K562 (cell line): ENCODE data around the gene CD9. TPM values are rescaled to one million over a fixed set of nuclear protein-coding genes. Genes with fewer than 3 reads are reported as not detected.

Experiments used
- ATAC-seq: fragments of 200-7000 bp; cut with Tn5 transposase; 3 replicates; pipeline ENCODE4 v1.9.1; 2020; ENCODE audit warnings: moderate library complexity
- BruUV-seq: library from RNA; stranded (reverse); fragments of 400-500 nt; replicated peaks from 2 replicates; lab custom pipeline; 2021; lab: Mats Ljungman, UMichigan
- CTCF ChIA-PET: fragments of 300-600 bp; formaldehyde crosslinking; extraction: SDS; loops from one replicate; lab custom pipeline; 2021; ENCODE audit warnings: low intra/inter-chr PET ratio; lab: Yijun Ruan, JAX
- POLR2A ChIA-PET: fragments of 300-600, 350-650 bp; sonication (Branson Sonifier 250); formaldehyde crosslinking; extraction: SDS; loops from one replicate; lab custom pipeline; 2021; ENCODE audit warnings: antibody characterized with exemption, inconsistent platforms; lab: Yijun Ruan, JAX
- DNase-seq, 4 experiments: peaks; one replicate each; pipeline versions ENCODE4 v3.0.0 to v3.0.0-alpha.2; 2011 to 2018; ENCODE audit warnings: low spot score in 3 of 4, mixed read lengths in 3 of 4; ENCODE audit errors: extremely low read depth in 1 of 4
- FAIRE-seq: peaks from 2 replicates; lab custom pipeline; 2011; peaks lifted over from hg19 to GRCh38; lab: Jason Lieb, UNC
- H2AFZ ChIP-seq: 2 replicates; pipeline ENCODE4 v1.6.0; 2011; ENCODE audit warnings: low read depth, low read length, control low read depth, inconsistent platforms
- H3K27ac ChIP-seq: fragments of 200-600 bp; 3 replicates; pipeline ENCODE4 v1.8.0; 2011; ENCODE audit warnings: low read depth, mild to moderate bottlenecking, control low read depth, inconsistent platforms, low read length, moderate library complexity, mixed read lengths; ENCODE audit errors: extremely low read depth
- H3K27me3 ChIP-seq, 2 experiments: fragments of 300-600 bp in 1 of 2; 2 replicates in 1 of 2; 3 replicates in 1 of 2; pipeline versions ENCODE4 v1.6.0 to v1.8.0; 2011; ENCODE audit warnings: inconsistent platforms in 2 of 2, low read length in 2 of 2, mild to moderate bottlenecking in 1 of 2, mixed read lengths in 1 of 2, moderate library complexity in 1 of 2; ENCODE audit not compliant: control insufficient read depth in 2 of 2, insufficient read depth in 2 of 2
- H3K36me3 ChIP-seq: fragments of 300-600 bp; 3 replicates; pipeline ENCODE4 v1.8.0; 2011; ENCODE audit warnings: mild to moderate bottlenecking, low read length, inconsistent platforms; ENCODE audit not compliant: control insufficient read depth, insufficient read depth
- H3K4me1 ChIP-seq, 2 experiments: fragments of 200-600 bp in 1 of 2; replicated peaks in 1 of 2; 2 replicates in 1 of 2; 3 replicates in 1 of 2; pipeline versions ENCODE4 v1.5.1 to v1.8.0; 2011; ENCODE audit warnings: inconsistent platforms in 2 of 2, low read length in 2 of 2, mild to moderate bottlenecking in 1 of 2, mixed read lengths in 1 of 2, moderate library complexity in 1 of 2; ENCODE audit not compliant: control insufficient read depth in 2 of 2, insufficient read depth in 2 of 2
- H3K4me2 ChIP-seq: 2 replicates; pipeline ENCODE4 v1.6.1; 2011; ENCODE audit warnings: low read length, control low read depth, inconsistent platforms, mixed read lengths; ENCODE audit not compliant: insufficient read depth
- H3K4me3 ChIP-seq: fragments of 200-600 bp; sonication (generic), shearing (Covaris generic); 2 replicates; pipeline ENCODE4 v1.5.1; 2016; ENCODE audit warnings: control low read depth, inconsistent platforms
- H3K79me2 ChIP-seq: fragments of 200-600 bp; 3 replicates; pipeline ENCODE4 v1.8.0; 2011; ENCODE audit warnings: low read length, inconsistent platforms; ENCODE audit not compliant: control insufficient read depth, insufficient read depth
- H3K9ac ChIP-seq, 2 experiments: 2 replicates each; pipeline versions ENCODE4 v1.6.0 to v1.6.1; 2011; ENCODE audit warnings: low read depth in 2 of 2, low read length in 2 of 2, control low read depth in 1 of 2, inconsistent platforms in 1 of 2, mild to moderate bottlenecking in 1 of 2, mixed read lengths in 1 of 2; ENCODE audit not compliant: insufficient read depth in 1 of 2
- H3K9me1 ChIP-seq: one replicate; pipeline ENCODE4 v1.6.0; 2011; ENCODE audit warnings: inconsistent platforms, mild to moderate bottlenecking, low read length, moderate library complexity; ENCODE audit not compliant: control insufficient read depth, insufficient read depth
- H3K9me3 ChIP-seq: replicated peaks from 2 replicates; pipeline ENCODE4 v1.5.1; 2011; ENCODE audit warnings: low read depth, low read length, inconsistent platforms; ENCODE audit not compliant: control insufficient read depth, insufficient read depth
- H4K20me1 ChIP-seq: replicated peaks from 2 replicates; pipeline ENCODE4 v1.6.1; 2011; ENCODE audit warnings: low read length, inconsistent platforms, mixed read lengths; ENCODE audit not compliant: control insufficient read depth, insufficient read depth
- CEBPG ChIP-seq, 3 experiments: fragments of 200-800 bp in 1 of 3; sonication (Bioruptor generic) in 1 of 3; sonication (generic) in 1 of 3; formaldehyde crosslinking in 1 of 3; IDR thresholded peaks in 2 of 3; conservative IDR thresholded peaks in 1 of 3; 2 replicates each; pipeline versions ENCODE4 v1.6.1 to v1.8.0; 2016 to 2022; ENCODE audit warnings: missing compliant biosample characterization in 2 of 3, missing genetic modification characterization in 2 of 3, mild to moderate bottlenecking in 1 of 3, missing genetic modification reagents in 1 of 3
- DDX20 ChIP-seq: fragments of 450-650 bp; IDR thresholded peaks from 2 replicates; pipeline ENCODE4 v1.6.1; 2016; ENCODE audit warnings: missing genetic modification characterization, low read depth, mild to moderate bottlenecking, missing compliant biosample characterization, moderate library complexity
- EP300 ChIP-seq: IDR thresholded peaks from 2 replicates; pipeline ENCODE4 v1.6.1; 2012; ENCODE audit warnings: low read length, improper control_type of control experiment
- MAFF ChIP-seq: IDR thresholded peaks from 2 replicates; pipeline ENCODE4 v1.6.1; 2012; ENCODE audit warnings: low read length, improper control_type of control experiment
- NFIC ChIP-seq: fragments of 450-650 bp; IDR thresholded peaks from 2 replicates; pipeline ENCODE4 v1.6.1; 2017; ENCODE audit warnings: mild to moderate bottlenecking, inconsistent platforms
- NFIX ChIP-seq: fragments of 250-450 bp; sonication (Bioruptor Pico); IDR thresholded peaks from 2 replicates; pipeline ENCODE4 v1.4.0; 2020; ENCODE audit warnings: low read depth, mild to moderate bottlenecking, moderate library complexity
- ZNF23 ChIP-seq: fragments of 250-450 bp; sonication (Bioruptor Pico); IDR thresholded peaks from 2 replicates; pipeline ENCODE4 v1.4.0; 2020; ENCODE audit warnings: mild to moderate bottlenecking
- ZNF280A ChIP-seq: fragments of 450-650 bp; IDR thresholded peaks from 2 replicates; pipeline ENCODE4 v1.6.1; 2018; ENCODE audit warnings: mild to moderate bottlenecking, low read depth; ENCODE audit not compliant: partially characterized antibody
- ZNF431 ChIP-seq: sonication (generic); formaldehyde crosslinking; IDR thresholded peaks from 2 replicates; pipeline ENCODE4 v1.8.0; 2022; ENCODE audit warnings: mild to moderate bottlenecking, missing genetic modification reagents
- WGBS: fragments of 100-300 bp; shearing (Covaris generic); methylation state at CpG from one replicate; pipeline ENCODE4 v1.1.6; 2016; ENCODE audit warnings: low coverage, mixed read lengths; ENCODE audit not compliant: insufficient coverage; ENCODE audit errors: missing lambda C conversion rate; 5-methylcytosine and 5-hydroxymethylcytosine counted together
- in situ Hi-C: fragments of 300-500 bp; cut with MboI; formaldehyde crosslinking; loops from 4 replicates; pipeline ENCODE4 v1.15.0; 2018; ENCODE audit warnings: inconsistent platforms, mixed read lengths
- intact Hi-C: fragments of 100-400 bp; cut with micrococcal nuclease; formaldehyde crosslinking; loops from 2 replicates; pipeline ENCODE4 v1.14.2; 2022
- polyA plus RNA-seq, 8 experiments: library from polyadenylated mRNA; depleted of rRNA in 4 of 8; stranded (reverse) in 5 of 8; unstranded in 3 of 8; fragments of >200 nt; fragmentation: Nextera tagmentation in 2 of 8; fragmentation: Illumina TruSeq in 1 of 8; extraction: Ambion mirVana in 2 of 8; extraction: Trizol in 1 of 8; gene quantifications; 2 replicates each; pipeline versions ENCODE4 v1.2.1 to v1.2.3, GENCODE V29; 2011 to 2014; ENCODE audit warnings: inconsistent platforms in 1 of 8, missing spikeins in 1 of 8
- total RNA-seq, 7 experiments: library from RNA; depleted of rRNA in 6 of 7; stranded (reverse); fragments of >200 nt in 6 of 7; fragmentation: Illumina TruSeq in 2 of 7; extraction: Trizol in 2 of 7; gene quantifications; 2 replicates each; pipeline versions ENCODE4 v1.2.1 to v1.2.3, GENCODE V29; 2011 to 2021; ENCODE audit warnings: low replicate concordance in 1 of 7

The CD9 gene
- total and polyA plus RNA-seq, 9 of the 15 experiments (the other 6 are each of a cell fraction or from before 2014, with no cell fraction given) = 0.43 to 5.6 (median 0.62) TPM

GRCh38 chr12:6254491-6254890 is 54.3 kb downstream of the CD9 start:
- ChIA-PET CTCF (no interaction called here), POLR2A (interaction anchor here (0.8 kb wide), 1 partner anchor 211 kb away, joined by 5 read pairs; no protein-coding TSS in a partner anchor)
- intact Hi-C loops = no loop called here
- Histone ChIP-seq H3K9ac (no peak overlapping the region), H3K4me3 (no peak overlapping the region), H3K27ac (no peak overlapping the region), H3K9me3 (no peaks in the 10 kb centered on the region), H3K79me2 (no peaks in the 10 kb centered on the region), H3K9me1 (no peaks in the 10 kb centered on the region), H2AFZ (no peak overlapping the region), H3K36me3 (no peaks in the 10 kb centered on the region), H3K27me3 (peaks cover 3 to 19% of the 10 kb centered on the region in 2 experiments; a peak in 4 of 5 replicates)
- in situ Hi-C loops = no loop called here
- WGBS = 53% methylated on average over 8 of the region's 8 CpGs
- no peak for DNase-seq
- BruUV-seq = no TSS peak
- TF ChIP-seq ZNF23 (CRISPR knock-in tag) (no peak), DDX20 (tag) (no peak), NFIX (CRISPR knock-in tag) (peak; percentile 4; the same call in 1 of the 2 replicates), MAFF (no peak), ZNF431 (CRISPR knock-in tag) (no peak), EP300 (no peak), NFIC (peak; percentile 73), CEBPG (CRISPR knock-in tag; IDR thresholded peaks at IDR 0.05) (no peak), CEBPG (tag; conservative IDR thresholded peaks at IDR 0.05 in 1 of 2, IDR thresholded peaks at IDR 0.05 in 1 of 2) (no peak), ZNF280A (no peak)
- TF ChIP-seq, all 486 proteins: peak for 2
- peaks cover 10 to 11% of the 10 kb centered on the region in 2 experiments; a peak in 3 of 5 replicates for H3K4me1 ChIP-seq
- FAIRE-seq (no peak), ATAC-seq (no peak)
- no peak overlapping the region for H3K4me2 ChIP-seq
- H4K20me1 ChIP-seq = no peaks in the 10 kb centered on the region
